ENCODE data around the gene HIGD1A.

Gene HIGD1A

DNA sequence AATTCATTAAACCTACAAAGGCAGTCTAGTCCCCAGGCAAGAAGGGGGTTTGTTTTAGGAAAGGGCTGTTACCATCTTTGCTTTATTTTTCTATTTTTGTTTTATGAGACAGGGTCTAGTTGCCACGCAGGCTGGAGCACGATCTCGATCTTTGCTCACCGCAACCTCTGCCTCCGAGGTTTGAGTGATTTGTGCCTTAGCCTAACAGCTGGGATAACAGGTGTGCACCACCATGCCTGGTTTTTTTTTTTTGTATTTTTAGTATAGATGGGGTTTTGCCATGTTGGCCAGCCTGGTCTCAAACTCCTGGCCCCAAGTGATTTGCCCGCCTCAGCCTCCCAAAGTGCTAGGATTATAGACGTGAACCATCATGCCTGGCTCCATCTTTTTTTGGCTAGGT lies 4.9 kb downstream of the HIGD1A start:
- DNase-seq = no peak

DNA sequence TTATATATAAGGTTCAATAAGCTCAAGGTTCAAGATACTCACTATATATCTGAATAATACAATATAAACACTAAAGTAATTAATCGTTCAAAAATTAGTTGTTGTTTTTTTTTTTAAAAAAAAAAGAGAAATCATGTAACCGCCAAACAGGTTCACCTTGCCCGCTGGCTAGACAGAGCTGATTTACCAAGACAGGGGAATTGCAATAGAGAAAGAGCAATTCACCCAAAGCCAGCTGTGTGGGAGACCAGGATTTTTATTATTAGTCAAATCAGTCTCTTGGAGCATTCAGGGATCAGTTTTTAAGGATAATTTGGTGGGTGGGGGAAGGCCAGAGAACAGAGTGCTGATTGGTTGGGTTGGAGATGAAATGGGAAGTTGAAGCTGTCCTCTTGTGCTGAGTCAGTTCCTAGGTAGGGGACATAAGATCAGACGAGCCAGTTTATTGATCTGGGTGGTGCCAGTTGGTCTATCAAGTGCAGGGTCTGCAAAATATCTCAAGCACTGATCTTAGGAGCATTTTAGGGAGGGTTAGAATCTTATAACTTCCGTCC lies 7.9 kb downstream of the HIGD1A start:
- no peak for DNase-seq

DNA sequence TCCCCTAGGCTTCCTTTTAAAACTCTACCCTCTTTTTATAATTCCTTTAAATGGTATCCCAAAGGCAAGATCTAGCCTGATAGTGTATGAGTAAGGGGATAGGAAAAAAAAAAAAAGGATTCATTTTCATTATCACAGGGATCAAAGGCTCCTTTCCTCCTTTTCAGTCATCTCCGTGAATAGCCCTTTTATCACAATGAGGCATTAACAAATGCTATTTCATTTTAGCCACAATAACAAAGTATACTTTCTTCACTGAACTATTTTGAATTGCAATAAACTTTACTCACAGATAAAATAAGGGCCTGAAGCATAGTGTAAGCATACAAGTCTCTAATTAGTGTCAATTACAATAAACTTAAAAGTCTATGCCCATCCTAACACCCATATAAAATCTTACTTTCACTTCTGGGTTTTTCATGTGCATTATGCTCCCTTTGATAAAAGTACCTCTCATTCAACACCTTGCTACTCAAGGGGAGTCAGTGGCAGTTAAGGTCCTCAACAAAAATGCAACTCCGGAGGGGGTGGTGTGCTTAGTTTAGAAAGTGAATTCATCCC lies 8.6 kb downstream of the HIGD1A start:
- DNase-seq = no peak

DNA sequence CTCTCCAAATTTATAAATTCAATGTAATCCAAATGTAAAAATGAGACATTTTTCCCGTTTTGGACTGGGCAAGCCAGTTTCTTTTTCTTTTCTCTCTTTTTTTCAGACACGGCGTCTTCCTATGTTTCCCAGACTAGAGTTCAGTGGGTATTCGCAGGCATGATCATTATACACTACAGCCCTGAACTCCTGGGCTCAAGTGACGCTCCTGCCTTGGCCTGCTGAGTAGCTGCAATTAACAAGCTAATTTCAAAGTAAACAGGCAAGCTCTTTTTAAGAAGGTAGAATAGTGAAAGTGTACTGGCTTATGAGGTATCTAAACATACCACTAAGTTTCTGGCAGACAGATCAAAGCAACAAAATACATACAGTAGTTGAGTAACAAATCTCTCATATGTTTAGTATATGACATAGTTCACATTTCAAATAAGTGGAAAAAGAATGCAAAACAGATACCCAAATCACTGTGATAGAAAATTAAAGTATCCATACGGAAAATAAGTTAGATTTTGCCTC lies 13.5 kb downstream of the HIGD1A start:
- DNase-seq = no peak

DNA sequence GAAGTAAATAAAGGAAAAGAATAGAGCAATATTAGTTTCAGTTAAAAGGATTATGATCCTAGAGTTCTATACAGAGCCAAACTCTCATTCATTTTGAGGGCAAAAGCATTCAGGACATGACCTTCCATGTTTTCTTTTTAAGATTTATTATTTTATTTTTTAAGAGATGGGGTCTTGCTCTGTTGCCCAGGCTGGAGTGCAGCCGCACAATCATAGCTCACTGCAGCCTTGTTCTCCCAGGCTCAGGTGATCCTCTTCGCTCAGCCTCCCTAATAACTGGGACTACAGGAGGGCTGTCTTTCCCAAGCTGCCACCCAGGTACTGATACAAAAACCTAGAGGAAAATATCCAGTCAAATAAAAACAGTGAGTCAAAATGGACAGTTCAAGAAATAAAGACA lies 17.7 kb downstream of the HIGD1A start:
- DNase-seq = no peak

DNA sequence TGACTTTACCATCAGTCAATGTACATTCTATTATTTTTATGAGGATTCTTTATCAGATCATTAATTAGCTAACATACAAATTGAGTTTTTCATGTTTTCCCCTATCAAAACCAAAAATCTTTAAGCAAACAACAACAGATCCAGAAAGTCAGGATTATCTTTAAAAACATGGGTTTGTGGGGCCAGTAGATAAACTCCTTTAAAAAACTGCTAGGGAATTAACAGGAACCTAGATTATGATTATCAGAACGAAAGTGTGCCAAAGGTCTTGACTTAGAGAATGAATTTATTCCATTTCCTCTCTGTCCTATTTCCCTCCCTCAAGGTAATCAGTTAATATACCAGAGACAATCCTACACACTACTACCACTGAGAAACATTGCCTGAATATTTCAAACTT lies 18.1 kb downstream of the HIGD1A start:
- DNase-seq = no peak

DNA sequence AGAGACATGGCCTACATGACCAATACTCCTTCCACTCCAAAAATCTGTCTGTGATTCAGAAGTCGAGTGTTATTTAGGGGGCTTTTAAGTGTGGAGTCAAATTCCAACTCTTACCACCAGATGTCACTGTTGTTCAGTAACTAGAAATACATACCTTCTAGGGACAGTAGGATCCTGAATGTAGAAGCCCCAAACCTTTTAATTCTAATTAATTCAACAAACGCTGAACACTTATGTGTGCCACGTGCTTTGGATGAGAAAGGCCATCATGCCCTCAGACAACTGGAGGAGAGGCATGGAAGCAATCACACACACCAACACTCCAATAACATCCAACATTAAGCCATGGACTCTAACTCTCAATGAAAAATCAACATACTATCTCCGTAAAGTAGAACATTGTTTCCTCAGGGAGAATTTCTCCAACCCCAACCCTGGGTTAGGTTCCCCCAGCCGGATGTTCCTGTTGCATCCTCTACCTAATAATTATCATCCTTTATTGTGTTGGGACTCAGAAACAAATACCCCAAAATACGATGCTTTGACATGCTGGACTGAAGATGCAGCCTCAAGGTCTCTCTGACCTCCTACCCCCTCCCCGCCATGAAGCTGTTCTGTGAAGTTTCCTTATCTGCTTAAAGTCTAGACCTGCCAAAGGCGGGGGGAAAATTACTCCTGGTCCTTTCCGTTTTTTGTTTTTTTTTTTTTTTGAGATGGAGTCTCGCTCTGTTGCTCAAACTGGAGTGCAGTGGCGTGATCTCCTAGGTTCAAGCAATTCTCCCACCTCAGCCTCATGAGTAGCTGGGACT lies 23.2 kb downstream of the HIGD1A start:
- peak; percentile 7 to 65 for DNase-seq

DNA sequence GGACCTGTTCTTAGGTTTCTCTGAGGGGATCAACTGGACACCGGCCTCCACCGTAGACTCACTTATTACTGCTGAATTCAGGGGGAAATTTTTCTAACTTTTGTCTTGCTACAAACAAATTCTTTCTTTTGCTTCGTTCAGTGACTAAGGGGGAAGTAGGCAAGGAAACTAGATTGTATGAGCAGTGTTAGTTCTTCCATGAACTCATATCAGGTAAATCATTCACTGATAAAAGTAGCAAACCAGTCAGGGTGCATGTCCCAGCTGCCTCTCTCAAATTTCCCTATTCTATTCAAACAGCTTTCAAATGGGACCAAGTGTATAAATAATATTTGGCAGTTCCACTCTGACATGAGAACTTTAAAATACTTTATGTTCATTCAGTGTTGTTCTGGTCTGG lies 23.9 kb downstream of the HIGD1A start:
- no peak for DNase-seq

DNA sequence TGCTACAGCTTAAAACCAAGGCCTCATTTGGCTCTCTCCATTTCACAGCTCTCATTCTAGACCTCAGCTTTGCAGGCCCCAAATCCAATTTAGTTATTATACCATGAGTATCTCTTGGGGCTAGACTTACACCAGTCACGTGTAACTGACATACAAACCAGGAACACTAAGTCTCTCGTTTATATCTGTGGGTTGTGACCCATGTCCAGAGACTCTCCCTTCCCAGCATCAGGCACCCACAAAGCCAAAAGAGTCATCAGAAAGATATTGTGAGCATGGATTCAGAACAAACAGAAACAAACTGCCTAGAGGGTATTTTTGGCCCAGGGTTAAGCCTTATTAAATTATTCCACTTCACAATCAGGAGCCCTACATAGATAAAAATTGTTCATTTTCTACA lies 25.6 kb downstream of the HIGD1A start:
- no peak for DNase-seq

DNA sequence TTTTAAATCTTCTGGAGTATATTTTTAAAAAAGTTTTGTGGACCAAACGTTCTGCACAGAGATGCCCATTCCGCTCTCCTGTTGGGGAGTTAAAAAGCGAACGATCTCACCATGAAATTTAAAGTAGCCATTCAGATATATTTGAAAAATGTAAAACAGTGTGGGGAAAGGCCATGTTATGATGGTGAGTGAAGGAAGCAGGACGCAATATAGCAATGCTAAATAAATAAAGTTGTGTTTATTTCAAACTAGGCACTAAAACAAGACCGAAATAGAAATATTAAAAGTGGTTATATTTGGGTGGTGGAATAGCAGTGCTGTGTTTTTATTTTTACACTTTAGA lies 30.9 kb downstream of the HIGD1A start:
- no peak for DNase-seq

DNA sequence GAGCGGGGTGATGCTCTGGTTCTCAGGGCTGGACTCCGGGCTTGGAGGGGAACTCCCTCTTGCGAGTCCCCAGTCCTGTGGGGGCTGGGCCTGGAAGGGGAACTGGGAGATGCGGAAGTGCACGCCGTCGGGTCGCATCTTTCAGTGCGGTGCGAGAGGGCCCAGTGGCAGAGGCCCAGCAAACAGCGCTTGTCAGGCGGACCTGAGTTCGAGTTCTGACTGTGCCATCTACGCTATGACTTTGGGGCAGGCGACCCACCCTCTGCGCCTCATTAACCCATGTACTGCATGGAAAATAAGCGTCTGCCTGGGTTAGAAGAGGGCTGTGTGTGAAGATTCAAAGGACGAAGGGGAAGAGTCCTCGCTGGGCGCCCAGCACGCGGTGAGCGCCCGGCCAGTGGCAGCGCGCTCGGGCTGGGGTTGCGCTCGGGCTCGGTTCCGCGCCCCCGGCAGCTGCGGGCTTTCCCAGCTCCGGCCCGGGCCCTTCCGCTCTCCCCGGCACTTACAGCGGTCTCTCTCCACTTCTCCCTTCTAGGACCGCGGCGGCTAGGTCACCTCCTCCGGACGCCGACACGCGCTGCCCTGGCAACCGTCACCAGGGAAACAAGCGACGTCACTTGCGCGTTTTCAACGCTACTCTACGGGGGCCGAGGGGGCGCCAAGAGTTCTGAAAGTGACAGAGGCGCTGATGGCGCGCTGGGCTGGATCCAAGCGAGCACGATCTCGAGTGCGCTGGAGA lies 31.5 kb downstream of the HIGD1A start, which contains the start of gene CCDC13:
Gene CCDC13, minus strand, starts transcription at position 584 of the 739 bp plus-strand sequence. CDS start 14,908 bp downstream, outside the sequence.
- peak; percentile 76 to 86 for DNase-seq

DNA sequence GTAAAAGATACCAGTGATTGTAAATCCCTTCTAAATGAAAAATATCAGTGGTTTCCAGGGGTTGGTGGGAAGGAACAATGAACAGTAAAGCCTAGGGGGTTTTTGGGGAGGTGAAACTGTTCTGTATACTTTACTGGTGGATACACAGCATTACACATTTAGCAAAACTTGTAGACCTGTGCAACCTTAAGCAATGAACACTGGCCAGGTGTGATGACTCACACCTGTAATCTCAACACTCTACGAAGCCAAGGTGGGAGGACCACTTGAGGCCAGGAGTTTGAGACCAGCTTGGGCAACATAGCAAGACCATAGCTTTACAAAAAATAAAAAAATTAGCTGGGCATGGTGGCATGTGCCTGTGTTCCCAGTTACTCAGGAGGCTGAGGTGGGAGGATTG lies 33.0 kb downstream of the HIGD1A start:
- no peak for DNase-seq

DNA sequence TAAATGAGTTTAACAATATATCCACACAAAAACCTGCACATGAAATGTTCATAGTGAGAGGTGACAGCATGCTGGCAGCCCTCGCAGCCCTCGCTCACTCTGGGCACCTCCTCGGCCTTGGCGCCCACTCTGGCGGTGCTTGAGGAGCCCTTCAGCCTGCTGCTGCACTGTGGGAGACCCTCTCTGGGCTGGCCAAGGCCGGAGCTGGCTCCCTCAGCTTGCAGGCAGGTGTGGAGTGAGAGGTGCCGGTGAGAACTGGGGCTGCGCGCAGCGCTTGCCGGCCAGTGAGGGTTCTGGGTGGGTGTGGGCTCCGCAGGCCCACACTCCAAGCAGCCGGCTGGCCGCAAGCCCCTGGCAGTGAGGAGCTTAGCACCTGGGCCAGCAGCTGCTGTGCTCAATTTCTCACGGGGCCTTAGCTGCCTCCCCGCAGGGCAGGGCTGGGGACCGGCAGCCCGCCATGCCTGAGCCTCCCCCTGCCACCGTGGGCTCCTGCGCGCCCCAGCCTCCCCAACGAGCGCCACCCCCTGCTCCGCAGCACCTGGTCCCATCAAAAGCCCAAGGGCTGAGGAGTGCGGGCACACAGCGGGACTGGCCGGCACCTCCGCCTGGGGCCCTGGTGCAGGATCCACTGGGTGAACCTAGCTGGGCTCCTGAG lies 34.7 kb downstream of the HIGD1A start:
- no peak for DNase-seq

DNA sequence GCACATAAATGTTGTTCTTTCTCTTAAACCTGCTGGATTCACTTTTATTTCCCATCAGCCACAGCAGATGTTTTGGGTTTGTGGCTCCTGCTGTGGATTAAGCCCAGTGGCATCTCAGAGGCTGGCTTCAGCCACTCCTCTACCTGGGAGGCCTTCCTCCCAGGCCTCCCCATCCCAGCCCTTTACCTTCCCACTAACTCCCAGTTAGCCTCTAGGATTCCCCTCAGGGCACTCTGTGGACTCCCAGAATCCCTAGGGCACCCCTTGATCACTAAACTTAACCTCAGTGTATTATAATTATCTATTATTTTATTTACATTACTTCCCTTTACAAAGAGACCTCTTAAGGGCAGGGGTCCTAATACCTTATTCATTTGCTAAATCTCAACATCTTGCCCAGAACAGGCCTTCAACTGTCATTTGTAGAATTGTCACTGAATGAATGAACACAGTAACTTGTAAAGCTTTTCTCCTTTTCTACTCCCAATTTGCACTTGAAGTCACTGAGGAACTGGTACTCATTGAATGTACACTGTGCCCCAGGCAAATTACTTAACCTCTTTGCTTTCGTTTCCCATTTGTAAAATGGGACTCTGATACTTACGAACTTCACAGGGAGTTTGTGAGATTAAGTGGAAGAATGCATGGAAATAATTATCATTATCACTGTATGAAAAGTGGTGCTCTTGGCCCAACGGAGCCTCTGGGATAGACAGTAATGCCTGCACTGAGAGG lies 39.6 kb downstream of the HIGD1A start:
- no peak for DNase-seq

DNA sequence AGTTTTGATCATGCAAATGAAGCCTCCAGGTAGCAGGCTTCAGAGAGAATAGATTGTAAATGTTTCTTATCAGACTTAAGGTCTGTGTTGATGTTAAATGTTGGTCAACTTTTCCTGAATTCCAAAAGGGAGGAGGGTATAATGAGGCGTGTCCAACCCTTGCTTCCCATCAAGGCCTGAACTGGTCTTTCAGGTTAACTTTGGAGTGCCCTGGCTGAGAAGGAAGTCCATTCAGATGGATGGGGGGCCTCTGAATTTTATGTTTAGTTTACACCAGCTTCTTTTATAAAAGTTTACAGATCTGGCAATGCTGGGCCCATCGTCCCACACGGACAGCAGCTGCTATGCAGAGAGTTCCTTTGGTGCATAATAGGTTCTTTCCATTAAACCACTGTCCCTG lies 40.2 kb downstream of the HIGD1A start:
- no peak for DNase-seq

DNA sequence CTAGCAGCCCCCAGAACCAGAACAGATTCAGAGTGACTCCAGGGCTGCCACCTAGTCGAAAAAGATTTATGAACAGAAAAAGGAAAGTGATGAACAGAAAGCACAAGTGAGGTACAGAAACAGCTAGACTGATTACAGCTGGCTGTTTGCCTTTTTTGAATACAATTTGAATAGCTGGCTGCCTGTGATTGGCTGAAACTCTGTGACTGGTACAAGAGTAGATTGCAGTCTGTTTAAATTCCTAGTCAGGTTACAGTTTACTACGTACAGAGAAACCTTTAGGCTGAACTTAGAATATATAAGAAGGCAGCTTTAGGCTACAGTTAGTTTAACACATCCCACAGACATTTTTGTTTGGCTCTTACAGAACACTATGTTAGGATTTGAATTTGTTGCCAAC lies 41.3 kb downstream of the HIGD1A start:
- no peak for DNase-seq

DNA sequence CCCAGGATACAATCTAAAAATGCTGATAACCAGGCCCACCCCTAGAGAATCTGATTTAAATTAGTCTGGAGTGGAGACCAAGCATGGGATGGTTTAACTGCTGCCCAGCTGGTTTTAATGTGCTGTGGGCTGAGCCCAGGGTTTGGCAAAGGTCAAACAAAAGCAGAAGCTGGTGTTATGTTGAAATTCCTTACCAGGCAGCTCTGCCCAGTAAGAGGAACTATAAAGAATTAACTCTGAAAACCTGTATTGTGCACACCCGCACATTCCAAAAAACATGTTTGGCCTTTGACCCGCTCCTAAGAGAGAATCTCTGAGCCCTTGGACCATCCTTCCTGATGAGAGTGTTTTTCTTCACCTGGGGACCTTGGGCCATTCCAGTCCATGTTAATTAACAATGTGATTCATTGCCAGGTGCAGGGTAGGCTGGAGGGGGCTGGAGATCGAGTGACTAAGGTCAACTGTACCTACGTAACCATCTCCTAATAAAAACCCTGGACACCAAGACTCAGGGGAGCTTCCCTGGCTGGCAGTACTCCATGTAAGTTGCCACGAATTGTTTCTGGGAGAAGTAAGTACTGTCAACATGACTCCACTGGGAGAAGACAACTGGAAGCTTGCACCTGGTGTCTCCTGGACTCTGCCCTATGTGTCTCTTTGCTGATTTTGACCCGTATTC lies 42.1 kb downstream of the HIGD1A start:
- no peak for DNase-seq

DNA sequence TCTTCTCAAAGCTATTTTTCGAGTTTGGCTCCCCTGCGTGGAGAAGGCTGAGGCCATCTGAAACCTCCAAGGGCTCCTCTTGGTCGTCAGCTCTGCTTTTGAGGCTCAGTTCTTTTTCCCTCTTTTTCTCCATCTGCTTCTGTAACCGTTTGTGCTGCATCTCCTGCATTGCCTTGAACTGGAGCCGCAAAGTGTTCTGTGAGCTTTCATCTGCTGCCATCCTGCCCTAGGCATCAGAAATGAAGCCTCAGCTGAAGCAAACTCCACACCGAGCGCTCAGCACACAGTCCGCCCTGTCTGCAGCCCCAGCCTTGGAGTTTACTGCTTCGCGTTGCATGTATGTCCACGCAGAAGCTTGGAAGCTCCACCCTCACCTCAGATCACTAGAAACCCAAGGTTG lies 46.2 kb downstream of the HIGD1A start:
- DNase-seq = no peak

DNA sequence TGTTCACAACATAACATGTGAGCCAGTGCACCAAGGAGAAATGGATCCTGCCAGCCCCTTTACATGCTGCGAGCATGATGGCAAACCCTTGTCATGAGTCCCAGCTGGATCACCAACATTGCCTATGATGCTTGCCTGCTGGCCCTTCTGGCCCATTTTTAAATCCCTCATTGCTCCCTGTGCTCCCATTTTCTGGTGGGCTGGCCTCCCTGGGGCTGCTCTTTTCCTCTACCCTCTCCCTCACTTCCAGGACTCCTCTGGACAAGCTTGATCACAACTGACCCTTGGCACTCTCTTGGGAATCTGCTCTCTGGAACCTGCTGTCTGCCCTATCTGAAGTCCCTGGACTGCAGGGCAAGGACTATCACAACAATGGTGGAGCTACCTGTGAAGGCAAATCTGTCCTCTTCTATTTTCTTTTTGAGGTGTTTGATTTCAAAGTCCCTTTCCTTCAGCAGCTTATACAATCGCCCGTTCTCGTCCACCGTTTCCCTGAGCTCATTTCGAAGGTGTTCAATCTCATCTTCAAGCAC lies 47.5 kb downstream of the HIGD1A start:
- no peak for DNase-seq

DNA sequence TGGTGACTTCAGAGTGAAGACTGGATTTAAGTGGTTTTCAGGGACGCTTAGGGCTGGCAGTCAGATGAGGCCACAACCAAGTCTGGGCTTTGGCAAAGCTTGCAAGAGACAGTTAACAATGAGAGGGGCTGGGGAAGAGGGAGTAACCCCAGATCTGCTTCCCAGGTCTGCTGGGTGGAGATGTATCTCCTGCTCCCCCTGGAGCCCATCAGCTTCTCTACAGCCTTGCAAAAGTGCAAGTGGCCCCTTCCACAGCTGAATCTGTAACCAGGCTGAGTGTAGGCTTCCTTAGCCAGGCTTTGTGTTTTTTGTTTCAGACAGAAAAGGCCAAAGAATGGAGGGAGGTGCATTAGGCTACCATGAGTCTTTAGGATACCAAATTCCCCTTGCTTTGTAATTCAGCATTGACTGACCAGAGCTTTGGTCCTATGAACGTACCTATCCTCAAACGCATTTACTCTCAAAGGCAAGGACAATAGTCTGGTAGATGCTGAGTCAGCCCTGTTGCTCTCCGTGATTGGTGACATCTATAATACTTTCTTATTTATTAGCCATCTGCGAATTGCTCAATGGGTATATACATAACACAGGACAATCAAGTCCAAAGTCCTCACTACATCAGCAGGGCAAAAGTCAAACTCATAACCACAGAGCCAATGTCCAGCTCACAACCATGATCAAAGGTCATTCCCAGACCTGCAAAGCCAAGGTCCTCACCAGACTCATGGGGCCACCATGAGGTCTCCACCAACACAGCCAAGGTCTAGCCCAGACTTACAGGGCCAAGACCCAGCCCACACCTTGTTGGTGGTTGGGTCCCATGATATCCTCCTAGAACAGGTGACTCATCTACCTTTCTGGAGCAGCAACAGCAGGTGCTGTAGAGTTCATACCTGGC lies 48.4 kb downstream of the HIGD1A start:
- DNase-seq = no peak
